ENCODE results near the gene CAMK2D. TPM values are rescaled to one million over a fixed set of nuclear protein-coding genes. Genes with fewer than 3 reads are reported as not detected.

Gene CAMK2D
- total RNA-seq, 2 experiments from 2014 or later: 104 to 120 TPM

DNA sequence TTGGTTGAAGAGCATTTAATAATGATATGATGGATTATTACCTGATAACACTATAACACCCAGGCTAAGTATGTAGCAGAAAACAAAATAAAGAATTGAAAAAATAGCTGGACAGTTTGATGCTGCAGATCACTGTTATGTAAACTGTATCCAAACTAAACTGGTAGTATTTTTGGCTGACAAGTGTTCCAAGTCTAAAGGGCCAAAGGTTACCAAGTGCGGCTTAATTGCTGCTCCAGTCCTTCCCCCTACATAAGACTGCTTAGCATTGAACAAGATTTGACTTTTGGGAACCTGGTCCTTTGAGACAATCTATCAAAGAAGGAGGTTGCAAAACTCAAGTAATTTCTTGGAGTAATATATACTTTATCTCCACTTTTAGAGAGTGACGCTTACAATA lies 249.6 kb downstream of the CAMK2D start:
- H3K36me3 ChIP-seq (ENCODE audit: insufficient read depth, low read length): peaks cover 93% of the 10 kb centered on the region
- POLR2A ChIA-PET: no interaction called here

GRCh38 chr4:113509851-113510250 lies 251.7 kb downstream of the CAMK2D start:
- ChIA-PET CTCF (ENCODE audit: unreplicated experiment) (no interaction called here), POLR2A (interaction anchor here (0.6 kb wide), 1 partner anchor 65 kb away, joined by 3 read pairs; no protein-coding TSS in a partner anchor)
- DNase-seq (ENCODE audit: low spot score): no peak
- Histone ChIP-seq H3K9me3 (ENCODE audit: low read length) (no peaks in the 10 kb centered on the region), H3K79me2 (ENCODE audit: insufficient read depth, low read depth, low read length) (no peaks in the 10 kb centered on the region), H3K4me1 (ENCODE audit: insufficient read depth, low read length, poor library complexity, severe bottlenecking) (peaks cover 7% of the 10 kb centered on the region), H4K20me1 (ENCODE audit: insufficient read depth, low read length) (no peaks in the 10 kb centered on the region), H3K4me2 (ENCODE audit: low read length) (no peak overlapping the region), H3K4me3 (ENCODE audit: low read depth, low read length, poor library complexity, severe bottlenecking) (no peak overlapping the region), H3K27ac (ENCODE audit: low read depth, low read length, poor library complexity, severe bottlenecking) (no peak overlapping the region), H3K9me2 (ENCODE audit: insufficient read depth, low read length) (no peaks in the 10 kb centered on the region), H2AFZ (ENCODE audit: low read length) (no peak overlapping the region), H3K36me3 (ENCODE audit: insufficient read depth, low read length) (peaks cover 90% of the 10 kb centered on the region)
- intact Hi-C loops (cut with micrococcal nuclease; ENCODE audit: unreplicated experiment): no loop called here
- BruUV-seq (replicated peaks): no TSS peak
- TF ChIP-seq EZH2phosphoT487 (IDR thresholded peaks at IDR 0.05; ENCODE audit: borderline replicate concordance, low read depth, low read length): no peak
- TF ChIP-seq, protein P1, sequence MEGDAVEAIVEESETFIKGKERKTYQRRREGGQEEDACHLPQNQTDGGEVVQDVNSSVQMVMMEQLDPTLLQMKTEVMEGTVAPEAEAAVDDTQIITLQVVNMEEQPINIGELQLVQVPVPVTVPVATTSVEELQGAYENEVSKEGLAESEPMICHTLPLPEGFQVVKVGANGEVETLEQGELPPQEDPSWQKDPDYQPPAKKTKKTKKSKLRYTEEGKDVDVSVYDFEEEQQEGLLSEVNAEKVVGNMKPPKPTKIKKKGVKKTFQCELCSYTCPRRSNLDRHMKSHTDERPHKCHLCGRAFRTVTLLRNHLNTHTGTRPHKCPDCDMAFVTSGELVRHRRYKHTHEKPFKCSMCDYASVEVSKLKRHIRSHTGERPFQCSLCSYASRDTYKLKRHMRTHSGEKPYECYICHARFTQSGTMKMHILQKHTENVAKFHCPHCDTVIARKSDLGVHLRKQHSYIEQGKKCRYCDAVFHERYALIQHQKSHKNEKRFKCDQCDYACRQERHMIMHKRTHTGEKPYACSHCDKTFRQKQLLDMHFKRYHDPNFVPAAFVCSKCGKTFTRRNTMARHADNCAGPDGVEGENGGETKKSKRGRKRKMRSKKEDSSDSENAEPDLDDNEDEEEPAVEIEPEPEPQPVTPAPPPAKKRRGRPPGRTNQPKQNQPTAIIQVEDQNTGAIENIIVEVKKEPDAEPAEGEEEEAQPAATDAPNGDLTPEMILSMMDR (conservative IDR thresholded peaks at IDR 0.05; ENCODE audit: low read length): no peak

More for the DNA sequence above, 249.6 kb downstream of the CAMK2D start:
- Histone ChIP-seq H3K27ac (ENCODE audit: low read depth, low read length, poor library complexity, severe bottlenecking) (no peak overlapping the region), H3K9me3 (ENCODE audit: low read length) (no peaks in the 10 kb centered on the region), H3K4me2 (ENCODE audit: low read length) (no peak overlapping the region), H2AFZ (ENCODE audit: low read length) (no peak overlapping the region), H3K9me2 (ENCODE audit: insufficient read depth, low read length) (no peaks in the 10 kb centered on the region), H3K4me3 (ENCODE audit: low read depth, low read length, poor library complexity, severe bottlenecking) (no peak overlapping the region), H4K20me1 (ENCODE audit: insufficient read depth, low read length) (no peaks in the 10 kb centered on the region), H3K4me1 (ENCODE audit: insufficient read depth, low read length, poor library complexity, severe bottlenecking) (no peaks in the 10 kb centered on the region), H3K79me2 (ENCODE audit: insufficient read depth, low read depth, low read length) (no peaks in the 10 kb centered on the region)
- DNase-seq (ENCODE audit: low spot score): no peak
- CTCF ChIA-PET (ENCODE audit: unreplicated experiment): no interaction called here
- BruUV-seq (replicated peaks): no TSS peak
- TF ChIP-seq, protein P1 (conservative IDR thresholded peaks at IDR 0.05; ENCODE audit: low read length): no peak
- no peak for TF ChIP-seq EZH2phosphoT487 (IDR thresholded peaks at IDR 0.05; ENCODE audit: borderline replicate concordance, low read depth, low read length)
- intact Hi-C loops (cut with micrococcal nuclease; ENCODE audit: unreplicated experiment): no loop called here

DNA sequence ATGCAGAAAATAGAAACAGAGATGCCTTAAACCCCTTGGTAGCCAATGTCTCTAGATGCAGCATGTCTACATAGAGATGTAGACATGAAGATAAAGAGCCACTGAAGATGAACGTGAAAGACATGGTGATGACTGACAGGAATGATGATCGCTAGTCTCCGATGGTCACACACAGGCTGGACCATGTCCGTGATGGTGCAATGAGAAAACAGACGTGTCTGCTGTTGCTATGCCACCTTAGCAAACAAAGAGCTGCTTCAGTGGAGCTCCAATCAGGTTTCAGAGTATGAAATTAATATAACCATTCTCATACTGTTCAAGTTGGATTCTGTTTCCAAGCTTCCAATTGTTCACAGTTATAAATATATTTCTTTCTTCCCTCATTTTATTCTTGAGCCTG lies 256.5 kb downstream of the CAMK2D start:
- Histone ChIP-seq H4K20me1 (ENCODE audit: insufficient read depth, low read length) (no peaks in the 10 kb centered on the region), H3K9me3 (ENCODE audit: low read length) (no peaks in the 10 kb centered on the region), H3K4me2 (ENCODE audit: low read length) (no peak overlapping the region), H3K27ac (ENCODE audit: low read depth, low read length, poor library complexity, severe bottlenecking) (no peak overlapping the region), H2AFZ (ENCODE audit: low read length) (no peak overlapping the region), H3K4me3 (ENCODE audit: low read depth, low read length, poor library complexity, severe bottlenecking) (no peak overlapping the region), H3K9me2 (ENCODE audit: insufficient read depth, low read length) (no peaks in the 10 kb centered on the region), H3K79me2 (ENCODE audit: insufficient read depth, low read depth, low read length) (no peaks in the 10 kb centered on the region), H3K36me3 (ENCODE audit: insufficient read depth, low read length) (peaks cover 83% of the 10 kb centered on the region), H3K4me1 (ENCODE audit: insufficient read depth, low read length, poor library complexity, severe bottlenecking) (peaks cover 7% of the 10 kb centered on the region)
- TF ChIP-seq, protein P1 (conservative IDR thresholded peaks at IDR 0.05; ENCODE audit: low read length): no peak
- no peak for TF ChIP-seq EZH2phosphoT487 (IDR thresholded peaks at IDR 0.05; ENCODE audit: borderline replicate concordance, low read depth, low read length)
- intact Hi-C loops (cut with micrococcal nuclease; ENCODE audit: unreplicated experiment): no loop called here
- BruUV-seq (replicated peaks): no TSS peak
- POLR2A ChIA-PET: no interaction called here
- CTCF ChIA-PET (ENCODE audit: unreplicated experiment): no interaction called here
- DNase-seq (ENCODE audit: low spot score): no peak

Data from OCI-LY7 (cell line).